ENCODE results near the gene TRIM17. TPM values are rescaled to one million over a fixed set of nuclear protein-coding genes. Genes with fewer than 3 reads are reported as not detected.

The TRIM17 gene
- total RNA-seq, 1 donor = under 0.01 TPM

DNA sequence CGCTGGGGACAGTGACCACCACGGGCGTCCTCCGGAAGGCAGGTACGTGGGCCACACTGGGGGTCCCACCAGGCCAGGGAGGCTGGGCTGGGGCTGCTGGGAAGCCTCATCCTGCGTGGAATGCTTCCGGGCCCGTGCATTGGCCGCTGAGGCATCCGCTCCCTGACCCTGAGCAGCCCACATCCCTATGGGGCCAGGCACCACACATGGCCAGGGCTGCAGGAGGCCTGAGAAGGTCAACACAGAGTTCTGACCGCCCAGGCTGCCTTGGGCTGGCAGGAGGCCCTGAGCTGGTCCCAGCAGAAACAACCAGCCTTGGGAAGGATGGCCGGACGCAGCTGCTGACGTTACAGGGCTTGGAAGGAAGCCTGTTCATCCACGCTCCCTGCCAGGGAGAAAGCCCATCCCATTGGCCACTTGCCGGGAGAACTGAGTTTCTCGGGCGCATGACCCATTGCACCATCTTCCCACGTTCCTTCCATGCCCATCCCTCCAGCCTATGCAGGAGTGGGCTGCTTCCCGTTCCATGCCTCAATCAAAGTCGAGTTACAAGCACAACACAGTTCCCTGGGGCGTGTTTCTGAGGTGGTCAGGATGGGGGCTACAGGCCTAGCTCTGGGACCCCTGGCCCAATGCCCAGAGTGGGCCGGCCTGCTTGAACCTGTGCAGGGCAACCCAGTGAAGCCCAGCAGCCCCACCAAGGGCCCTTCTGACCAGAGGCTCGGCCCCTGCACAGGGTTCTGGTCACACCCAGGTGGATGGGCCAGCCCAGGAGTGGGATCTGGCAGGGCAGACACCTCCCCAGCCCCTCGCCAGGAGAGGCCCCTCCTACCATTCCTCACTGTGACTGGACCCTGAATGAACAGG, 41.7 kb downstream of the TRIM17 start:
- Histone ChIP-seq H3K4me2 (ENCODE audit: insufficient read depth, low read length) (peak overlapping the region; percentile 15), H3K79me2 (ENCODE audit: insufficient read depth, low read length) (no peaks in the 10 kb centered on the region), H3K27ac (ENCODE audit: low read depth, low read length) (peak overlapping the region; percentile 72), H3K4me3 (ENCODE audit: insufficient read depth, low read length) (no peak overlapping the region), H3K4me1 (ENCODE audit: insufficient read depth, low read length) (peaks cover 9% of the 10 kb centered on the region), H3K36me3 (ENCODE audit: insufficient read depth, low read length) (no peaks in the 10 kb centered on the region), H3K27me3 (ENCODE audit: insufficient read depth, low read length) (peaks cover 6% of the 10 kb centered on the region), H4K20me1 (ENCODE audit: insufficient read depth, low read length) (no peaks in the 10 kb centered on the region), H3K9me3 (ENCODE audit: low read depth, low read length) (no peaks in the 10 kb centered on the region), H2AFZ (ENCODE audit: low read length) (peak overlapping the region; percentile 60)
- DNase-seq (ENCODE audit: insufficient read length, low spot score, missing footprints) = peak; percentile 100
- TF ChIP-seq, protein P1, sequence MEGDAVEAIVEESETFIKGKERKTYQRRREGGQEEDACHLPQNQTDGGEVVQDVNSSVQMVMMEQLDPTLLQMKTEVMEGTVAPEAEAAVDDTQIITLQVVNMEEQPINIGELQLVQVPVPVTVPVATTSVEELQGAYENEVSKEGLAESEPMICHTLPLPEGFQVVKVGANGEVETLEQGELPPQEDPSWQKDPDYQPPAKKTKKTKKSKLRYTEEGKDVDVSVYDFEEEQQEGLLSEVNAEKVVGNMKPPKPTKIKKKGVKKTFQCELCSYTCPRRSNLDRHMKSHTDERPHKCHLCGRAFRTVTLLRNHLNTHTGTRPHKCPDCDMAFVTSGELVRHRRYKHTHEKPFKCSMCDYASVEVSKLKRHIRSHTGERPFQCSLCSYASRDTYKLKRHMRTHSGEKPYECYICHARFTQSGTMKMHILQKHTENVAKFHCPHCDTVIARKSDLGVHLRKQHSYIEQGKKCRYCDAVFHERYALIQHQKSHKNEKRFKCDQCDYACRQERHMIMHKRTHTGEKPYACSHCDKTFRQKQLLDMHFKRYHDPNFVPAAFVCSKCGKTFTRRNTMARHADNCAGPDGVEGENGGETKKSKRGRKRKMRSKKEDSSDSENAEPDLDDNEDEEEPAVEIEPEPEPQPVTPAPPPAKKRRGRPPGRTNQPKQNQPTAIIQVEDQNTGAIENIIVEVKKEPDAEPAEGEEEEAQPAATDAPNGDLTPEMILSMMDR (IDR thresholded peaks at IDR 0.05; ENCODE audit: extremely low read depth, low read depth, low read length) = no peak

DNA sequence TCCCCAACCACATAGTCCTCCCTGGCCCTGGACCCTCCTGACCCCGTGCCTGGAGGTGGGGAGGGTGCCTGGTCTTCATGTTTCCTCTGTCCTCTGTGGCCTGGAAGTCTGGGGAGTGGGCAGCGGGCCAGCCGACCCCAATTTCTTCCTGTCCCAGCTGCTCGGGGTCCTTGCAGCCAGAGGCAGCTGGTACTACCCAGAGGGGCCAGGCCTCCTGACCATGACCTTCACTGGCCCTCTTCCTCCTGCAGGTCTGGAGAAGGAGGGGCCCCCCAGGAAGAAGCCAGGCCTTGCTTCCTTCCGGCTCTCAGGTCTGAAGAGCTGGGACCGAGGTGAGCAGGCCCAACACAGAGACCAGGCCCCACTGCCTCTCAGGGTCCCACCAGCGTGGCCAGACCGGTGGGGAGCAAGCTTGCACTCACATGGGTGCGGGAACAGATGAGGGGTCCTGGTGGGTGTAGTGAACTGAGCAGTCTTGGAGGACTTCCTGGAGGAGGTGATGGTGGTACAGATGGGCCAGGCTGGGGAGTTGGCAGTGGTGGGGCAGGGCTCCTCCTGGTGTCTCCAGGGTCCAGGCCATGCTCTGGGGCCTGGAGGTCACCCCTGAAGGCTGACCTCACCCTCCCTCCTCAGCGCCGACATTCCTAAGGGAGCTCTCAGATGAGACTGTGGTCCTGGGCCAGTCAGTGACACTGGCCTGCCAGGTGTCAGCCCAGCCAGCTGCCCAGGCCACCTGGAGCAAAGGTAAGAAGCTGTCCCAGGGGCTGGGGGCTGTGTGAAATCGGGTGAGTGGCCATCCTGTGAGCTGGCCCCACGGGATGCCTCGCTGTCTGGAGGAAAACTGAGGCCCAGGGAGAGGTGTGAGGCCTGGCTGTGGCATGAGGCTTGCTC, 42.7 kb downstream of the TRIM17 start:
- H2AFZ ChIP-seq (ENCODE audit: low read length) = no peak overlapping the region

DNA sequence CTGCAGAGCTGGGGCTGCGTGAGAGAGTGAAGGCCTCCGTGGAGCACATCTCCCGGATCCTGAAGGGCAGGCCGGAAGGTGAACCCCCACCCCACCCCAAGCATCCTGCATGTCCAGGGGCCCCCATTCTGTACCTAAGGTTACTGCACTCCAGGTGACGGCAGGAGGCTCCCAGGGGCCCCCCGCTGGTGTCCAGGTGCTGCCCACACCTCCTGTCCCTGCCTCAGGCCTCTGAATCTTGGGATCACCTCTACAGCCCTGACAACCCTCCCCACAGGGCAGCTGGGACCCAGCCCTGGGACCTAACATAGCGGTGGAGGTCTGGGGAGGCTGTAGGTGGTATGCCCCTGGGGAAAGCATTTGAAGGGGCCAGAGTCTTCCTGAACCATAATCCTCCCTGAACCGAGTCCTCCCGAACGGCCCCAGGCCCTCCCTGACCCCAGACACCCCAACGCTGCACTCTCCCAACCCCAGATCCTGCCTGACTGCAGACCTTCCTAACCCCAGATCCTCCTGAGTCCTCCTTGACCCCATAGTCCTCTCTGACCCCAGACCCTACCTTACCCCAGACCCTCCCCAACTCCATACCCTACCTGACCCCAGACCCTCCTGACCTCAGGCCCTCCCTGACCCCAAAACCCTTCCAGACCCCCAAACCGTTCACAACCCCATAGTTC, 43.5 kb downstream of the TRIM17 start:
- no peak overlapping the region for H3K27ac ChIP-seq (ENCODE audit: low read depth, low read length)
- H4K20me1 ChIP-seq (ENCODE audit: insufficient read depth, low read length) = no peaks in the 10 kb centered on the region
- H3K36me3 ChIP-seq (ENCODE audit: insufficient read depth, low read length) = no peaks in the 10 kb centered on the region
- DNase-seq (ENCODE audit: insufficient read length, low spot score, missing footprints) = peak; percentile 91
- H3K27me3 ChIP-seq (ENCODE audit: insufficient read depth, low read length) = no peaks in the 10 kb centered on the region
- H3K79me2 ChIP-seq (ENCODE audit: insufficient read depth, low read length) = no peaks in the 10 kb centered on the region
- TF ChIP-seq, protein P1 (IDR thresholded peaks at IDR 0.05; ENCODE audit: extremely low read depth, low read depth, low read length) = no peak
- no peak overlapping the region for H3K4me2 ChIP-seq (ENCODE audit: insufficient read depth, low read length)
- no peak overlapping the region for H2AFZ ChIP-seq (ENCODE audit: low read length)
- no peaks in the 10 kb centered on the region for H3K9me3 ChIP-seq (ENCODE audit: low read depth, low read length)
- peaks cover 5% of the 10 kb centered on the region for H3K4me1 ChIP-seq (ENCODE audit: insufficient read depth, low read length)
- H3K4me3 ChIP-seq (ENCODE audit: insufficient read depth, low read length) = no peak overlapping the region

More for the DNA sequence above, 42.7 kb downstream of the TRIM17 start:
- peaks cover 1% of the 10 kb centered on the region for H3K27me3 ChIP-seq (ENCODE audit: insufficient read depth, low read length)
- TF ChIP-seq, protein P1 (IDR thresholded peaks at IDR 0.05; ENCODE audit: extremely low read depth, low read depth, low read length) = no peak
- peaks cover 9% of the 10 kb centered on the region for H3K4me1 ChIP-seq (ENCODE audit: insufficient read depth, low read length)
- H3K4me3 ChIP-seq (ENCODE audit: insufficient read depth, low read length) = no peak overlapping the region
- H3K79me2 ChIP-seq (ENCODE audit: insufficient read depth, low read length) = no peaks in the 10 kb centered on the region
- peak overlapping the region; percentile 72 for H3K27ac ChIP-seq (ENCODE audit: low read depth, low read length)
- no peaks in the 10 kb centered on the region for H4K20me1 ChIP-seq (ENCODE audit: insufficient read depth, low read length)
- no peaks in the 10 kb centered on the region for H3K36me3 ChIP-seq (ENCODE audit: insufficient read depth, low read length)
- H3K4me2 ChIP-seq (ENCODE audit: insufficient read depth, low read length) = peak overlapping the region; percentile 15
- peak; percentile 79 for DNase-seq (ENCODE audit: insufficient read length, low spot score, missing footprints)
- no peaks in the 10 kb centered on the region for H3K9me3 ChIP-seq (ENCODE audit: low read depth, low read length)
